ENCODE measurements around the gene NKAIN4. TPM values are rescaled to one million over a fixed set of nuclear protein-coding genes. Genes with fewer than 3 reads are reported as not detected.

NKAIN4 gene
- total and polyA plus RNA-seq, 2 experiments from 2014 or later = 12.6 to 13.2 TPM

DNA sequence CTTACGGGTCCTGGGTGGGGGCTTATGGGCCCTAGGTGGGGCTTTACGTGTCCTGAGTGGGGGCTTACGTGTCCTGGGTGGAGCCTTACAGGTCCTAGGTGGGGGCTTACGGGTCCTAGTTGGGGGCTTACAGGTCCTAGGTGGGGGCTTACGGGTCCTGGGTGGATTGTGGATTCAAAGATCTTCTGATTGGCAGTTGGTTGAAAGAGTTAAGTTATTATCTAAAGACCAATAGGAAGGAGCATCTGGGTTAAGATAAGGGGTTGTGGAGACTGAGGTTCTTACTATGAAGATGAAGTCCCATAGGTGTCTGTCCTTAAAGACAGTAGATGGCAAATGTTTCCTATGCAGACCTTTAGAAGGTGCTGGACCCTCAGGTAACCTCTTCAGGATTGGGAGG lies 27.0 kb downstream of the NKAIN4 start:
- Histone ChIP-seq H3K4me3 (no peak overlapping the region), H3K36me3 (ENCODE audit: insufficient read depth) (no peaks in the 10 kb centered on the region), H4K20me1 (replicated peaks; ENCODE audit: insufficient read depth) (no peaks in the 10 kb centered on the region), H3K4me2 (no peak overlapping the region), H3K4me1 (ENCODE audit: insufficient read depth) (peaks cover 29% of the 10 kb centered on the region), H3F3A (replicated peaks; ENCODE audit: low read depth) (peaks cover 7% of the 10 kb centered on the region), H3K9me2 (ENCODE audit: insufficient read depth) (no peaks in the 10 kb centered on the region), H3K79me2 (replicated peaks; ENCODE audit: insufficient read depth) (no peaks in the 10 kb centered on the region), H2AFZ (no peak overlapping the region), H3K27ac (ENCODE audit: low read depth) (no peak overlapping the region), H3K27me3 (ENCODE audit: insufficient read depth) (0 out of 2 replicates have a peak, but pooled peaks cover 3% of the 10 kb centered on the region)
- no peak for TF ChIP-seq STAT1 (IDR thresholded peaks at IDR 0.05; ENCODE audit: unreplicated experiment)
- Mint-ChIP-seq H3K4me3 (no peak overlapping the region), H3K27ac (no peak overlapping the region), H3K4me1 (peaks cover 59% of the 10 kb centered on the region), H3K27me3 (ENCODE audit: insufficient read depth, low read depth, poor library complexity) (peaks cover 32% of the 10 kb centered on the region), H3K9me3 (no peaks in the 10 kb centered on the region; the same call in 2 of the 3 replicates), H3K36me3 (ENCODE audit: low read depth) (no peaks in the 10 kb centered on the region)
- DNase-seq (ENCODE audit: low spot score) (no peak), ATAC-seq (no peak)

DNA sequence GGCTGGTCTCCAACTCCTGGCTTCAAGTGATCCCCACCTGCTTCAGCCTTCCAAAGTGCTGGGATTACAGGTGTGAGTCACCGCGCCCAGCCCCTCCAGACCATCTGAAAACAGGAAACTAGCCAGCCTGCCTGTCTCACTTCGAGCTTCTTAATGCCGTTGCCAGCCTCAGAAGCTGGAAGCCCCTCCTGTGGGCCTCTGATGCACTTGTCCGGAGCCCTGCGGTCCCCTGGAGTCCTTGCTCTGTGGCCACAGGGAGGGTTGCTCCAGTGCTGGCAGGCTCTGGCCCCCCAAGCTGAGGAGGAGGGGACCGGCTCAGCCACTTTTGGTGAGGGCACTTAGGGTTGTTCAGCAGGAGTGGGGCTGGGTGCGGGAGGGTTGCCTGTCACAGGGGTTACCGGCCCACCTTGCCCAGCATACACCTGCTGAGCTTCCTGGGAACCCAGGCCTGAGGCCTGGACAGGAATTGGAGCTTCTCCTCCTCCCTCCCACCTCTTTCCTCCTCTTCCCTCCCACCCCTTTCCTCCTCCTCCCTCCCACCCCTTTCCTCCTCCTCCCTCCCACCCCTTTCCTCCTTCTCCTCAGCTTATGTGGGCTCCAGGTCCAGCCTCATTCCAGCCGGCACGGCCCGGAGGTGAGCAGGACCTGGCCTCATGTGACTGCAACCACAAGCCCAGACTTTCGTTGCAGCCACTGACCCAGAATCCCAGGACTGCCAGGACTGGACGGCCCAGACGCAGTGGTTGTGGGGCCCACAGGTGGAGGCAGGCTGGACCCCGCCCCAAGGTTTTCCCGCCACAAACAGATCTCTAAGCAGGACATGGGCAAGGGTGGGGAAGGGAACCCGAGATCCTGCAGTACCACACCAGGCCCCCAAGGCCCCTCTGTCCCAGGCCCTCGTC lies 28.0 kb downstream of the NKAIN4 start:
- ATAC-seq (no peak), DNase-seq (ENCODE audit: low spot score) (no peak)
- Histone ChIP-seq H3F3A (replicated peaks; ENCODE audit: low read depth) (peaks cover 7% of the 10 kb centered on the region), H3K27ac (ENCODE audit: low read depth) (no peak overlapping the region), H3K27me3 (ENCODE audit: insufficient read depth) (no peaks in the 10 kb centered on the region), H3K4me1 (ENCODE audit: insufficient read depth) (peaks cover 29% of the 10 kb centered on the region), H3K9me2 (ENCODE audit: insufficient read depth) (no peaks in the 10 kb centered on the region), H3K36me3 (ENCODE audit: insufficient read depth) (no peaks in the 10 kb centered on the region), H3K79me2 (replicated peaks; ENCODE audit: insufficient read depth) (no peaks in the 10 kb centered on the region), H3K4me2 (no peak overlapping the region), H3K4me3 (no peak overlapping the region), H2AFZ (no peak overlapping the region), H4K20me1 (replicated peaks; ENCODE audit: insufficient read depth) (no peaks in the 10 kb centered on the region)
- Mint-ChIP-seq H3K27me3 (ENCODE audit: insufficient read depth, low read depth, poor library complexity) (peaks cover 26% of the 10 kb centered on the region), H3K4me3 (no peak overlapping the region), H3K4me1 (peaks cover 53% of the 10 kb centered on the region), H3K36me3 (ENCODE audit: low read depth) (no peaks in the 10 kb centered on the region), H3K27ac (no peak overlapping the region), H3K9me3 (no peaks in the 10 kb centered on the region; the same call in 2 of the 3 replicates)
- no peak for TF ChIP-seq NANOG (IDR thresholded peaks at IDR 0.05; ENCODE audit: borderline replicate concordance)
- TF ChIP-seq STAT1 (IDR thresholded peaks at IDR 0.05; ENCODE audit: unreplicated experiment) = no peak
- TF ChIP-seq, protein P1, sequence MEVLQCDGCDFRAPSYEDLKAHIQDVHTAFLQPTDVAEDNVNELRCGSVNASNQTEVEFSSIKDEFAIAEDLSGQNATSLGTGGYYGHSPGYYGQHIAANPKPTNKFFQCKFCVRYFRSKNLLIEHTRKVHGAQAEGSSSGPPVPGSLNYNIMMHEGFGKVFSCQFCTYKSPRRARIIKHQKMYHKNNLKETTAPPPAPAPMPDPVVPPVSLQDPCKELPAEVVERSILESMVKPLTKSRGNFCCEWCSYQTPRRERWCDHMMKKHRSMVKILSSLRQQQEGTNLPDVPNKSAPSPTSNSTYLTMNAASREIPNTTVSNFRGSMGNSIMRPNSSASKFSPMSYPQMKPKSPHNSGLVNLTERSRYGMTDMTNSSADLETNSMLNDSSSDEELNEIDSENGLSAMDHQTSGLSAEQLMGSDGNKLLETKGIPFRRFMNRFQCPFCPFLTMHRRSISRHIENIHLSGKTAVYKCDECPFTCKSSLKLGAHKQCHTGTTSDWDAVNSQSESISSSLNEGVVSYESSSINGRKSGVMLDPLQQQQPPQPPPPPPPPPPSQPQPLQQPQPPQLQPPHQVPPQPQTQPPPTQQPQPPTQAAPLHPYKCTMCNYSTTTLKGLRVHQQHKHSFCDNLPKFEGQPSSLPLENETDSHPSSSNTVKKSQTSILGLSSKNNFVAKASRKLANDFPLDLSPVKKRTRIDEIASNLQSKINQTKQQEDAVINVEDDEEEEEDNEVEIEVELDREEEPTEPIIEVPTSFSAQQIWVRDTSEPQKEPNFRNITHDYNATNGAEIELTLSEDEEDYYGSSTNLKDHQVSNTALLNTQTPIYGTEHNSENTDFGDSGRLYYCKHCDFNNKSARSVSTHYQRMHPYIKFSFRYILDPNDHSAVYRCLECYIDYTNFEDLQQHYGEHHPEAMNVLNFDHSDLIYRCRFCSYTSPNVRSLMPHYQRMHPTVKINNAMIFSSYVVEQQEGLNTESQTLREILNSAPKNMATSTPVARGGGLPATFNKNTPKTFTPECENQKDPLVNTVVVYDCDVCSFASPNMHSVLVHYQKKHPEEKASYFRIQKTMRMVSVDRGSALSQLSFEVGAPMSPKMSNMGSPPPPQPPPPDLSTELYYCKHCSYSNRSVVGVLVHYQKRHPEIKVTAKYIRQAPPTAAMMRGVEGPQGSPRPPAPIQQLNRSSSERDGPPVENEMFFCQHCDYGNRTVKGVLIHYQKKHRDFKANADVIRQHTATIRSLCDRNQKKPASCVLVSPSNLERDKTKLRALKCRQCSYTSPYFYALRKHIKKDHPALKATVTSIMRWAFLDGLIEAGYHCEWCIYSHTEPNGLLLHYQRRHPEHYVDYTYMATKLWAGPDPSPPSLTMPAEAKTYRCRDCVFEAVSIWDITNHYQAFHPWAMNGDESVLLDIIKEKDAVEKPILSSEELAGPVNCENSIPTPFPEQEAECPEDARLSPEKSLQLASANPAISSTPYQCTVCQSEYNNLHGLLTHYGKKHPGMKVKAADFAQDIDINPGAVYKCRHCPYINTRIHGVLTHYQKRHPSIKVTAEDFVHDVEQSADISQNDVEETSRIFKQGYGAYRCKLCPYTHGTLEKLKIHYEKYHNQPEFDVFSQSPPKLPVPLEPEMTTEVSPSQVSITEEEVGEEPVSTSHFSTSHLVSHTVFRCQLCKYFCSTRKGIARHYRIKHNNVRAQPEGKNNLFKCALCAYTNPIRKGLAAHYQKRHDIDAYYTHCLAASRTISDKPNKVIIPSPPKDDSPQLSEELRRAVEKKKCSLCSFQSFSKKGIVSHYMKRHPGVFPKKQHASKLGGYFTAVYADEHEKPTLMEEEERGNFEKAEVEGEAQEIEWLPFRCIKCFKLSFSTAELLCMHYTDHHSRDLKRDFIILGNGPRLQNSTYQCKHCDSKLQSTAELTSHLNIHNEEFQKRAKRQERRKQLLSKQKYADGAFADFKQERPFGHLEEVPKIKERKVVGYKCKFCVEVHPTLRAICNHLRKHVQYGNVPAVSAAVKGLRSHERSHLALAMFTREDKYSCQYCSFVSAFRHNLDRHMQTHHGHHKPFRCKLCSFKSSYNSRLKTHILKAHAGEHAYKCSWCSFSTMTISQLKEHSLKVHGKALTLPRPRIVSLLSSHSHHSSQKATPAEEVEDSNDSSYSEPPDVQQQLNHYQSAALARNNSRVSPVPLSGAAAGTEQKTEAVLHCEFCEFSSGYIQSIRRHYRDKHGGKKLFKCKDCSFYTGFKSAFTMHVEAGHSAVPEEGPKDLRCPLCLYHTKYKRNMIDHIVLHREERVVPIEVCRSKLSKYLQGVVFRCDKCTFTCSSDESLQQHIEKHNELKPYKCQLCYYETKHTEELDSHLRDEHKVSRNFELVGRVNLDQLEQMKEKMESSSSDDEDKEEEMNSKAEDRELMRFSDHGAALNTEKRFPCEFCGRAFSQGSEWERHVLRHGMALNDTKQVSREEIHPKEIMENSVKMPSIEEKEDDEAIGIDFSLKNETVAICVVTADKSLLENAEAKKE (CRISPR knock-in tag; IDR thresholded peaks at IDR 0.05) = no peak
- no peak for TF ChIP-seq POLR2AphosphoS5 (IDR thresholded peaks at IDR 0.05; ENCODE audit: low read depth)
- TF ChIP-seq, protein P2, sequence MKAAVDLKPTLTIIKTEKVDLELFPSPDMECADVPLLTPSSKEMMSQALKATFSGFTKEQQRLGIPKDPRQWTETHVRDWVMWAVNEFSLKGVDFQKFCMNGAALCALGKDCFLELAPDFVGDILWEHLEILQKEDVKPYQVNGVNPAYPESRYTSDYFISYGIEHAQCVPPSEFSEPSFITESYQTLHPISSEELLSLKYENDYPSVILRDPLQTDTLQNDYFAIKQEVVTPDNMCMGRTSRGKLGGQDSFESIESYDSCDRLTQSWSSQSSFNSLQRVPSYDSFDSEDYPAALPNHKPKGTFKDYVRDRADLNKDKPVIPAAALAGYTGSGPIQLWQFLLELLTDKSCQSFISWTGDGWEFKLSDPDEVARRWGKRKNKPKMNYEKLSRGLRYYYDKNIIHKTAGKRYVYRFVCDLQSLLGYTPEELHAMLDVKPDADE (IDR thresholded peaks at IDR 0.05) = no peak
- no peak for TF ChIP-seq ZNF331 (CRISPR knock-in tag; IDR thresholded peaks at IDR 0.05; ENCODE audit: low read depth)
- TF ChIP-seq CREB1 (CRISPR knock-in tag; IDR thresholded peaks at IDR 0.05; ENCODE audit: low read depth) = no peak
- TF ChIP-seq, protein P3, sequence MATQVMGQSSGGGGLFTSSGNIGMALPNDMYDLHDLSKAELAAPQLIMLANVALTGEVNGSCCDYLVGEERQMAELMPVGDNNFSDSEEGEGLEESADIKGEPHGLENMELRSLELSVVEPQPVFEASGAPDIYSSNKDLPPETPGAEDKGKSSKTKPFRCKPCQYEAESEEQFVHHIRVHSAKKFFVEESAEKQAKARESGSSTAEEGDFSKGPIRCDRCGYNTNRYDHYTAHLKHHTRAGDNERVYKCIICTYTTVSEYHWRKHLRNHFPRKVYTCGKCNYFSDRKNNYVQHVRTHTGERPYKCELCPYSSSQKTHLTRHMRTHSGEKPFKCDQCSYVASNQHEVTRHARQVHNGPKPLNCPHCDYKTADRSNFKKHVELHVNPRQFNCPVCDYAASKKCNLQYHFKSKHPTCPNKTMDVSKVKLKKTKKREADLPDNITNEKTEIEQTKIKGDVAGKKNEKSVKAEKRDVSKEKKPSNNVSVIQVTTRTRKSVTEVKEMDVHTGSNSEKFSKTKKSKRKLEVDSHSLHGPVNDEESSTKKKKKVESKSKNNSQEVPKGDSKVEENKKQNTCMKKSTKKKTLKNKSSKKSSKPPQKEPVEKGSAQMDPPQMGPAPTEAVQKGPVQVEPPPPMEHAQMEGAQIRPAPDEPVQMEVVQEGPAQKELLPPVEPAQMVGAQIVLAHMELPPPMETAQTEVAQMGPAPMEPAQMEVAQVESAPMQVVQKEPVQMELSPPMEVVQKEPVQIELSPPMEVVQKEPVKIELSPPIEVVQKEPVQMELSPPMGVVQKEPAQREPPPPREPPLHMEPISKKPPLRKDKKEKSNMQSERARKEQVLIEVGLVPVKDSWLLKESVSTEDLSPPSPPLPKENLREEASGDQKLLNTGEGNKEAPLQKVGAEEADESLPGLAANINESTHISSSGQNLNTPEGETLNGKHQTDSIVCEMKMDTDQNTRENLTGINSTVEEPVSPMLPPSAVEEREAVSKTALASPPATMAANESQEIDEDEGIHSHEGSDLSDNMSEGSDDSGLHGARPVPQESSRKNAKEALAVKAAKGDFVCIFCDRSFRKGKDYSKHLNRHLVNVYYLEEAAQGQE (IDR thresholded peaks at IDR 0.05; ENCODE audit: unreplicated experiment) = no peak
- no peak for TF ChIP-seq EZH2phosphoT487 (IDR thresholded peaks at IDR 0.05; ENCODE audit: unreplicated experiment)
- no peak for TF ChIP-seq EZH2 (IDR thresholded peaks at IDR 0.05; ENCODE audit: low read depth, unreplicated experiment)
